SK-N-MC (cell line): ENCODE data around the gene PACS1.
A peak's percentile ranks its signal among the peaks of the same experiment; 100 is the strongest.
"Not testable (repeated sequence)": the region's sequence is repeated elsewhere in the genome, so short reads cannot be mapped to it uniquely, and the experiment has no call there.

Experiments used
- DNase-seq: peaks from one replicate; pipeline ENCODE4 v3.0.0-alpha.2; 2011; ENCODE audit warnings: low read depth, low spot score
- H3K27ac ChIP-seq: fragments of 200-600 bp; sonication (generic); 2 replicates; pipeline ENCODE4 v1.5.1; 2016; ENCODE audit warnings: mixed run types
- H3K36me3 ChIP-seq: fragments of 200-600 bp; sonication (generic); 2 replicates; pipeline ENCODE4 v1.6.1; 2017; ENCODE audit warnings: antibody characterized with exemption, low read length, mixed read lengths; ENCODE audit not compliant: insufficient read depth
- H3K4me3 ChIP-seq: fragments of 200-600 bp; sonication (generic); 2 replicates; pipeline ENCODE4 v1.5.1; 2016
- H3K9ac ChIP-seq: fragments of 200-600 bp; sonication (generic); 2 replicates; pipeline ENCODE4 v1.8.0; 2017; ENCODE audit warnings: mixed run types, mixed read lengths; ENCODE audit not compliant: insufficient read length
- H3K9me3 ChIP-seq: fragments of 200-600 bp; sonication (generic); 2 replicates; pipeline ENCODE4 v1.6.1; 2017; ENCODE audit warnings: low read depth, mild to moderate bottlenecking, antibody characterized with exemption, low read length, moderate library complexity, mixed read lengths
- EZH2 ChIP-seq: fragments of 200-600 bp; sonication (generic); IDR thresholded peaks from one replicate; pipeline ENCODE4 v1.6.1; 2017; ENCODE audit warnings: antibody characterized with exemption
- FOXP2 ChIP-seq: optimal IDR thresholded peaks from 2 replicates; pipeline ENCODE3; 2011; ENCODE audit warnings: mild to moderate bottlenecking, moderate library complexity; ENCODE audit not compliant: insufficient read depth; ENCODE audit errors: extremely low read length, control extremely low read depth
- POLR2AphosphoS5 ChIP-seq: IDR thresholded peaks from 2 replicates; pipeline ENCODE4 v1.6.1; 2012; ENCODE audit warnings: mild to moderate bottlenecking, low read depth, low read length, borderline replicate concordance

The PACS1 gene

DNA sequence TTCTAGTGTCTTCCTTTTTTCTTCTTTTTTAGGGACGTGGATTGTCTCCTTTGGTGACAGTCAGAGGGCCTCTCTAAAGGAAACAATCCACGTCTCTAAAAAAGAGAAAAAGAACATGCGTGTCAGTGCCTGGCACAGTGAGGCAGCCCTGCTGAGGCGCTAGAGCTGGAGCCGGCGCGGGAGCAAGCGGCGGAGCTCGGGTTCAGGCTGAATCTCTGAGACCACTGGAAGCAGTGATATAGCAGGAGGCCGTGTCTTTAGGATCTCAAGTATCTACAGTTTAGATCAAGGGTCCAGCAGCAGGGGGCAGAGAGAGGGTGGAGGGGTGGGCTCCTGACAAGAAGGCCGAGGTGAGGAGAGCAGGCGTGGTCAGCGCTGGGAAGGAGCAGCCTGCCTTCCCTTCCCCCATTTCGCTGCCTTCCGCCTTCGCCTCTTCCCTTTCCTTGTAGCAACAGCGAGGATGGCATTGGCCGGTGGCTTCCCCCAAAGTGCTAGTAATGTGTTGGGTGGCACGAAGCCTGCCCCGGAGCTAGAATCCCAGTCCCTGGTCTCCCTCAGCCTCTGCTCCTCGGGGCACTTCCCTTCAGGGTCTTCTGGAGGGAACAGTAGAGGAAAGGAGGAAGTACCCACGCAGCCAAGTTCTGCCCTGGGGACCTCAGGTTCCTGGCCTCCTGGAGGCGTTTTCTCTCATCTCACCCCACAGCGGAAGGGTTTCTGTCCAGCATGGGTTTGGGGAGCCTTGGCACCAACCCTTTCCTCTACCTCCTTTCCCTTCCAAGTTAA lies 170.1 kb downstream of the PACS1 start:
- Histone ChIP-seq H3K36me3 (no peaks in the 10 kb centered on the region; the same call in 1 of the 2 replicates), H3K27ac (peak overlapping the region; percentile 50; the same call in 1 of the 2 replicates), H3K9ac (no peak overlapping the region), H3K4me3 (no peak overlapping the region), H3K9me3 (no peaks in the 10 kb centered on the region)
- TF ChIP-seq EZH2 = no peak
- TF ChIP-seq POLR2AphosphoS5 = no peak
- TF ChIP-seq FOXP2 = no peak
- no peak for DNase-seq

DNA sequence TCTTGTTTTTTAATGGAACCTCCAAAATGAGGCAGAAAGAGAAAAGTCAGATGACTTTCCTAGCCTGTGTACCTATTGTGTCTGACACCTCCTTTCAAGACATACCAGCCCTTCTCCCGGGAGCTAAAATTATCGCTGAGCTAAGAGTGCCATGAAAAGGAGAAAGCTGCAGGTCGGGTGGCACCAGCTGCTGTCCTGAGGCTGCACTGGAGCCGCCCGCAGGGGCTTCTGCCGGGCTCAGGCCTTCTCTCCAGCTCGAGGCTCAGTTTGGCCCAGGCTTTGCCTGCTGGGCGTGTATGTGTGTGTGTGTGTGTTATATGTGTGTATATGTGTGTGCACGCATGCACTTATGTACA lies 170.7 kb downstream of the PACS1 start:
- no peak for TF ChIP-seq EZH2
- TF ChIP-seq POLR2AphosphoS5 = no peak
- TF ChIP-seq FOXP2 = no peak
- H3K27ac ChIP-seq = peak overlapping the region; percentile 50; the same call in 1 of the 2 replicates
- H3K36me3 ChIP-seq = no peaks in the 10 kb centered on the region; the same call in 1 of the 2 replicates
- DNase-seq = no peak
- no peaks in the 10 kb centered on the region for H3K9me3 ChIP-seq
- H3K9ac ChIP-seq = no peak overlapping the region
- no peak overlapping the region for H3K4me3 ChIP-seq

- Histone ChIP-seq H3K4me3 (no peak overlapping the region), H3K27ac (no peak overlapping the region), H3K9ac (no peak overlapping the region), H3K36me3 (no peaks in the 10 kb centered on the region; the same call in 1 of the 2 replicates), H3K9me3 (no peaks in the 10 kb centered on the region)
- DNase-seq = no peak
- TF ChIP-seq FOXP2 = no peak
- no peak for TF ChIP-seq POLR2AphosphoS5
- TF ChIP-seq EZH2 = no peak
Measured at GRCh38 chr11:66242095-66242765, 172.2 kb downstream of the PACS1 start.

DNA sequence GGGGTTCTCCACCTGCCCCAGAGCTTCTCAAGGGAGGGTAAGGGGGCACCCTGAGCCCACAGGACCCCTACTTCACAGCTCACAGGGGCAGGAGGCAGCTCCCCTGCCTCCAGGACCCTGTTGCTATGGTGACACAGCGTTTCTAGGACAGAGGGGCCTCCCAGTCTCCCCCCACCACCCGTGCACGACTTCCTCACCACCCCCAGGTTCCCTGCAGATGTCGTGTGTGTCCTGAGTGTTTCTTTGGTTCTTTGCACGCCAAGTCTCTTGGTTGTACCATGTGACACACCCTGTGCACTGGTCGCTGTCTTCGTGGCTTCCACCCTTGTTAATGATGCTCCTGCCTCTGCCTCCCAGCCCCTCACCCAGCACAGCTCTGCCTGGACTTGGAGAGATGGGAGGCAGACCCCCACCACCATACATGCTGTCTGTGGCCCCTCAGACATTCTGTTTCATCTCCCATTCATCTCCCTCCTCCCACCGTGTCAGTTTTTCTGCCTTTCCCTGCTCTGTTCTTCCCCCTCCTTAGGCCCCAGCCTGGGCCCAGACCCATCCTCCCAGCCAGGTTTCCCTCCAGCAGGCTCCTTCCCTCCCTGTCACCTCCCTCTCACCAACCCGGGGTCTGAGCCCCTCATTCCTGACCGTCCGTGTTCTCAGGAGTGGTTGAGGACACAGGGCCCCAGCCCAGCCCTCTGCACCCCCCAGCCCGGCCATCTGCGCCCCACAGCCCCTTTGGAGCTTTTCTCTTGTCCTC lies 173.9 kb downstream of the PACS1 start:
- no peaks in the 10 kb centered on the region for H3K9me3 ChIP-seq
- H3K27ac ChIP-seq = no peak overlapping the region
- H3K9ac ChIP-seq = no peak overlapping the region
- no peak for DNase-seq
- H3K36me3 ChIP-seq = no peaks in the 10 kb centered on the region; the same call in 1 of the 2 replicates
- TF ChIP-seq POLR2AphosphoS5 = no peak
- no peak for TF ChIP-seq FOXP2
- TF ChIP-seq EZH2 = no peak
- H3K4me3 ChIP-seq = no peak overlapping the region

DNA sequence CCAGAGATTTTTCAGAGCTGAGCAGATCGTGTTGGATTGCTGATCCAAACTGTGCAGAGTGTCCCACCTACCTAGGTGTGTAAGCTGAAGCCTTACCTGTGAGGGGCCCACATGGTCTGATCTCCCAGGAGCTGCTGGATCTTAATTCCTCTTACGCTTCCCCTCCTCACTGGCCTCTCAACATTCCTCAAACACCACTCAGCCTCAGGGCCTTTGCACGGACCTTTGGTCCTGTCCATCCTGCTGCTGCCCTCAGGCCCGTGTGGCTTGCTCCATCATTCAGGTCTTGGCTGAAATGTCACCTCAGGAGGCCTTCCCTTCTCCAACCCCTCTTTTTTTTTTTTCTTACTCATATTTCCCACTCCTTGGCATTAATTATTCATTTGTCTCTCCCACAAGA lies 177.2 kb downstream of the PACS1 start:
- no peak overlapping the region for H3K9ac ChIP-seq
- no peaks in the 10 kb centered on the region for H3K9me3 ChIP-seq
- H3K4me3 ChIP-seq = no peak overlapping the region
- no peaks in the 10 kb centered on the region for H3K36me3 ChIP-seq
- no peak overlapping the region for H3K27ac ChIP-seq
- DNase-seq = no peak
- TF ChIP-seq EZH2 (no peak), POLR2AphosphoS5 (no peak), FOXP2 (no peak)

GRCh38 chr11:66247801-66248200 lies 177.7 kb downstream of the PACS1 start:
- H3K27ac ChIP-seq = no peak overlapping the region
- H3K9me3 ChIP-seq = no peaks in the 10 kb centered on the region
- no peak for DNase-seq
- H3K9ac ChIP-seq = no peak overlapping the region
- TF ChIP-seq FOXP2 (no peak), EZH2 (no peak), POLR2AphosphoS5 (no peak)
- H3K36me3 ChIP-seq = no peaks in the 10 kb centered on the region
- no peak overlapping the region for H3K4me3 ChIP-seq

- no peaks in the 10 kb centered on the region for H3K36me3 ChIP-seq
- H3K27ac ChIP-seq = no peak overlapping the region
- TF ChIP-seq POLR2AphosphoS5 (no peak), EZH2 (no peak), FOXP2 (no peak)
- no peak overlapping the region for H3K4me3 ChIP-seq
- H3K9ac ChIP-seq = no peak overlapping the region
- DNase-seq = no peak
- H3K9me3 ChIP-seq = no peaks in the 10 kb centered on the region
Measured at GRCh38 chr11:66248903-66249302, 178.8 kb downstream of the PACS1 start.

DNA sequence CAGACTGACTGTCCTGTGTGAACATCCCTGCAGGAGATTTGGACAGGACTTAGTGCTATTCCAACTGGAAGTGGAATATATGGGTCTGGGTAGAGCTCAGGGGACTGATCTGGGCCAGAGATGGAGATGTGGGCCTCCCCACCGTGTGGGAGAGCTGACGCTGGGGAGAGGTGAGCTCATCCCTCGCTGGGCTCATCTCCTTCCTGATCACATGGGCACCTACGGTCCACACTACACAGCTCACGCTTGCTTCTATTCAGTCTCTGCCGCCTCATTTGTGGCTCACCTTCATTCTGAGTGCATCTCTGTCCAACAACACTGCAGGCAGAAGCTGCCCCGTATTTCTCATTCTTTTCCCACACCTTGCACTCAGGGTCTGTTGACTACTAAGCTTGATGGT lies 181.7 kb downstream of the PACS1 start:
- no peak for TF ChIP-seq FOXP2
- no peak overlapping the region for H3K9ac ChIP-seq
- H3K27ac ChIP-seq = no peak overlapping the region

GRCh38 chr11:66253081-66253480 lies 183.0 kb downstream of the PACS1 start:
- H3K9me3 ChIP-seq, H3K4me3 ChIP-seq, H3K36me3 ChIP-seq, H3K27ac ChIP-seq, H3K9ac ChIP-seq, DNase-seq: not testable (repeated sequence)

More for the DNA sequence above, 181.7 kb downstream of the PACS1 start:
- no peak for DNase-seq
- Histone ChIP-seq H3K4me3 (no peak overlapping the region), H3K36me3 (no peaks in the 10 kb centered on the region), H3K9me3 (no peaks in the 10 kb centered on the region)
